ENCODE results near the gene NLGN4Y. TPM values are rescaled to one million over a fixed set of nuclear protein-coding genes. Genes with fewer than 3 reads are reported as not detected.
A peak's percentile ranks its signal among the peaks of the same experiment; 100 is the strongest.
"Not testable (repeated sequence)": the region's sequence is repeated elsewhere in the genome, so short reads cannot be mapped to it uniquely, and the experiment has no call there.

The NLGN4Y gene
- total RNA-seq, 8 experiments from 2014 or later, result 5.1 to 32.4 (median 21.1) TPM; not detected in 2

DNA sequence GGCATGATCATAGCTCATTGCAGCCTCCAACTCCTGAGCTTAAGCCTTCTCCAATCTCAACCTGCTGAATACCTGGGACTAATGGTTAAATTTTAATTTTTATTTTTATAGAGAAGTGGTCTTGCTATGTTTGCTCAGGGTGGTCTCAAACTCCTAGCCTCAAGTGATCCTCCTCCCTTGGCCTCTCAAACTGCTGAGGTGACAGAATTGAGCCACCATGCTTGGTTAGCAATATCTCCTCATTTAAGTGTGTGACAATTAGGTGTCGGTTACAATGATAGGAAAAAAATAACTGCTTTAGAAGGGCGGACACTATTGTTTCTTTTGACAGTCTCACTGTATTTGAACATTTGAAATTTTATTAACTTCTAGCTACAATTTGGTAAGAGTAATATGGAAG, 300.3 kb downstream of the NLGN4Y start:
- no peak for ATAC-seq (replicated peaks in 6 of 8)
- no peaks in the 10 kb centered on the region for H3K4me1 ChIP-seq (replicated peaks in 1 of 2)
- no peak overlapping the region for H3K4me3 ChIP-seq
- in situ Hi-C loops (cut with MboI; ENCODE audit: low pct_unique_long_range_greater_than_20kb in 2 of 9, low sequenced_read_pairs in 9 of 9, unreplicated experiment in 9 of 9), result no loop called here
- WGBS, 10 experiments, result 100% methylated on average over 1 to 2 of the region's 2 CpGs; no CpG with 5 or more reads in 7 of the 10 experiments
- H3K27ac ChIP-seq, result no peak overlapping the region

DNA sequence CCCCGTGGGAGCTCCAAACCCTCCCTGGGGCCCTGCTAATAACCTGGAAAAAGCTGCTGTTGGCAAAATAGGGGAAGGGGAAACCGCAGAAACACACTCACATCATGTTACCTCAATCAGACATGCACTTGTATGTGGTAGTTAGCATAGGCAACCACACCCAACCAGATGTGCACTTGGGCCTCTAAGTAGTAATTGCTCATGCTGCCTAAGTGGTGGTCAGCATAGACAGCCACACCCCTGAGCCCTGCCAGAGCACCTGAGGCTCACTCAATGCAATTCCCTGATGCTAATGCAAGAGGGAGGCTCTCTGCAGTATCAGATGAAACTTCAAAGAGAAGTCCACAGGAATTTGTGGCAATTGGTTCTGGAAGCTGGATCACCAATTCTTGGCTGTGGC, 301.4 kb downstream of the NLGN4Y start:
- no peak overlapping the region for H3K4me3 ChIP-seq
- no CpG with 5 or more reads among the region's 2 CpGs for WGBS, 10 experiments
- in situ Hi-C loops (cut with MboI; ENCODE audit: low pct_unique_long_range_greater_than_20kb in 2 of 9, low sequenced_read_pairs in 9 of 9, unreplicated experiment in 9 of 9), result no loop called here
- H3K27ac ChIP-seq, result no peak overlapping the region
- ATAC-seq (replicated peaks in 6 of 8), result peak in 3 of 8 experiments; percentile 93 to 100 (median 99)
- no peaks in the 10 kb centered on the region for H3K4me1 ChIP-seq (replicated peaks in 1 of 2)

DNA sequence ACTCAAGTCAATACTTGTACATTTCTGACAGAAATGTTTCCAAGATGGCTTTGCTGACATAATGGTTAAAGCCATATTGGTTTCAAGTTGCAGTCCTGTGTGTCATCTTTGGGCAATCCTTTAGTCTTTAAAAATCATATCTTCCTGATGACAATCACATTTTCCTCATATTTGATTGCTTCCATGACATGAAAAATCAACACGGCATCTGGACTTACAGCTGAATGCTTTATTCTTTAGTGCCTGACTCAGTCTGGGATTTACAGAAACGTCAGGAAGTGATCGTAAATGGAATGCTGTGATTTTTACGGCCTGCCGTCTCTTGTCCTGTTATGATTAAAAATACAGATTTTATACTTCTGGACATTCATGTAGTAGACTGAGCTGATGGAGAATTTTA, 304.2 kb downstream of the NLGN4Y start:
- 10 to 100% (median 91%) methylated on average over 1 to 4 of the region's 5 CpGs; no CpG with 5 or more reads in 5 of the 10 experiments for WGBS, 10 experiments
- no peak overlapping the region for H3K27ac ChIP-seq
- no peak overlapping the region for H3K4me3 ChIP-seq
- peak in 1 of 8 experiments; percentile 29 for ATAC-seq (replicated peaks in 6 of 8)
- H3K4me1 ChIP-seq (replicated peaks in 1 of 2), result no peaks in the 10 kb centered on the region
- in situ Hi-C loops (cut with MboI; ENCODE audit: low pct_unique_long_range_greater_than_20kb in 2 of 9, low sequenced_read_pairs in 9 of 9, unreplicated experiment in 9 of 9), result no loop called here

DNA sequence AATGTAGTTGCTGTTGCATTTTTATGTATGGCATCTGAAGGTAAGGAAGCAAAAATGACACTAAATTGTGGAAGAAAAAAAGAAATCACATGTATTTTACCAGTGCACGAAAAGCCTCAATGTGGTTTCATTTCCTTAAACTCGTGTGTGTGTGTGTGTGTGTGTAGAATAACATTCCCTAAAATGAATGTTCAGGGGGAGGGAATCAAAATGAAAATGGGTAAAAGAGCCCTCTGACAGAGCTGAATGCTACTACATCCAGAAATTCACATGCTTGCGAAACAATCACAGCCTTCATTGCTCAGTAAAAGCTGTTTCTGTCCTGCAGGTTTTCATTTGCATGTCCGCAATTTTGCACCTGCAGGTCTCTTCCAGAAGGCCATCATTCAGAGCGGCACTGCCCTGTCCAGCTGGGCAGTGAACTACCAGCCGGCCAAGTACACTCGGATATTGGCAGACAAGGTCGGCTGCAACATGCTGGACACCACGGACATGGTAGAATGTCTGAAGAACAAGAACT, 305.1 kb downstream of the NLGN4Y start:
- no peak for ATAC-seq (replicated peaks in 6 of 8)
- Histone ChIP-seq H3K27ac (no peak overlapping the region), H3K4me3 (no peak overlapping the region), H3K4me1 (replicated peaks in 1 of 2) (no peaks in the 10 kb centered on the region)
- 92 to 100% methylated on average over 1 to 2 of the region's 9 CpGs; no CpG with 5 or more reads in 8 of the 10 experiments for WGBS, 10 experiments
- in situ Hi-C loops (cut with MboI; ENCODE audit: low pct_unique_long_range_greater_than_20kb in 2 of 9, low sequenced_read_pairs in 9 of 9, unreplicated experiment in 9 of 9), result no loop called here

DNA sequence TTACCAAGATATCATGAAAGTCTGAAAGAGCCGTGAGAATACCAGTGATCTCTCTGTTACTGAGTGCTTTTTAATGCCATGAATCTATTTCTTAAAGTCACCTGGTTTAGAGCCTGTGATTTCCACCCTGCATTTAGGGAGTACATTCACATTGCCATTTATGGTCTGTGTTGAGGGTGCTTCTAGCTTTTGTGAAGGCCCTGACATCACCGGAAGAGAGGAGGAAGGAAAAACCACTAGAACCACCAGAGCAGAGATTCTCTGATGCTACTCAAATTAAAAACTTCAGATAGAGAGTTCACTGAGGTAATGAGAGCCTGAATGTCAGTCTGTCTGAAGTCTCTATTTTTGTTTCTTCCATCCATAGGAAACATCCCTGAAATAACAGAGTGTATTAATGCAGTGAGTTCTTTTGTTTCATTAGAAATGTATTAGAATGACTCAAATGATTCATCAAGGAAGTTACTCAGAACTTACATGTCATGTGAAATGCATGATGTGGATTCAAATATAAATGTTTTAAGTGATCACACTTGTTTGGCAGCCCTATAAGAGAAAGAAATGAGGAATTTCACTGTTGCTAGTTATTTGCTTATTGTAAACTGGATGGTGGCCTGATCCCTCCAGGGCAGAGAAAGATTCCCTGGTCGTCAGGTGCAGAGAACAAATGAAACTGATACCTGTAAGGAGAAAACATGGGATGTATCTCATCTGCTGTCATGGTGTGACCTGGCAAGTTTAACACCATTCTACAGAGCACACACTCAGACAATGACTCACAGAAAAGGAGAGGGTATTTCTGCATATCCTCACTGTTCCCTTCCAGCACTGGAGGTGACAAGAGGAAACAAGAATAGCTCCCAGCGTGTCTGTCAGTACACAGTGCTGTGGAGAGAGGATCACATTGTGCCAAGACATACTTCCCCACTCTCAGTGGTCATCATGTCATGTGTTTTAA, 310.1 kb downstream of the NLGN4Y start:
- ATAC-seq (replicated peaks in 6 of 8), result peak in 7 of 8 experiments; percentile 60 to 96 (median 64)
- in situ Hi-C loops (cut with MboI; ENCODE audit: low pct_unique_long_range_greater_than_20kb in 2 of 9, low sequenced_read_pairs in 9 of 9, unreplicated experiment in 9 of 9), result no loop called here
- no peak overlapping the region for H3K27ac ChIP-seq
- H3K4me3 ChIP-seq, result no peak overlapping the region
- H3K4me1 ChIP-seq (replicated peaks in 1 of 2), result no peaks in the 10 kb centered on the region
- 82 to 100% (median 95%) methylated on average over 1 to 2 of the region's 4 CpGs; no CpG with 5 or more reads in 6 of the 10 experiments for WGBS, 10 experiments

DNA sequence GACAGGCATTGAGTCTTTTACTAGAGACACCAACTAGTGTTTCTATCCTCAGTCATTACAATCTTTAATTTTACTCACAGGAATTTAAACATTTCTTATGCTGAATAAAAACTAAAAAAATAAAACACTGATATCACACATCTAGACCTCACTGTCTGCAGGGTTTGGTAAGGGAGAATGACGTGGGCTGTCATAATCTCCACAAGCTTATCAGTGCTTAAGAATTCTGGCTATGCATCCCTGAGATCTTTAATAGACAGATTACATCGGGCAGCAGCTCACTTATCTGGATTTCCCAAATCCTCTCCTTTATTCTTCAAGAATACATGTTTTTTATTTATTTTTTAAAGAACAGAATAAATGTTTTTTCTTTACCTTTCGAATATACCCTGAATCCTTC, 313.1 kb downstream of the NLGN4Y start:
- no peak for ATAC-seq (replicated peaks in 6 of 8)
- Histone ChIP-seq H3K4me3 (no peak overlapping the region), H3K27ac (no peak overlapping the region), H3K4me1 (replicated peaks in 1 of 2) (no peaks in the 10 kb centered on the region)
- in situ Hi-C loops (cut with MboI; ENCODE audit: low pct_unique_long_range_greater_than_20kb in 2 of 9, low sequenced_read_pairs in 9 of 9, unreplicated experiment in 9 of 9), result no loop called here
- WGBS, 10 experiments, result 78 to 100% (median 93%) methylated on average over 1 to 3 of the region's 3 CpGs; no CpG with 5 or more reads in 7 of the 10 experiments

DNA sequence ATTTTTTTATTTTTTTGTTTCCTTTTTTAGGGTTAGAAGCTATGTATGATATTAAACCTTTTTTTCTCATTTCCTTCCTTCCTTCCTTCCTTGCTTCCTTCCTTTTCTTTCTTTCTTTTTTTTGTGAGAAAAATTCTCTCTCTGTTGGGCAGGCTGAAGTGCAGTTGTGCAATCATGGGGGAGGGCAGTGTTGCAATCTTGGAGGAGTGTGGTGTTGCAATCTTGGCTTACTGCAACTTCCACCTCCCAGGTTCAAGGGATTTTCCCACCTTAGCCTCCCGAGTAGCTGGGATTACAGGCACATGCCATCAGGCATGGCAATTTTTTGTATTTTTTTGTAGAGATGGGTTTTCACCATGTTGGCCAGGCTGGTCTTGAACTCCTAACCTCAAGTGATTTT, 326.4 kb downstream of the NLGN4Y start:
- Histone ChIP-seq H3K4me3 (no peak overlapping the region), H3K27ac (no peak overlapping the region), H3K4me1 (replicated peaks in 1 of 2) (no peaks in the 10 kb centered on the region)
- in situ Hi-C loops (cut with MboI; ENCODE audit: low pct_unique_long_range_greater_than_20kb in 2 of 9, low sequenced_read_pairs in 9 of 9, unreplicated experiment in 9 of 9), result no loop called here
- ATAC-seq (replicated peaks in 6 of 8), result no peak
- WGBS, 10 experiments, result 14 to 83% methylated on average over 1 of the region's 1 CpG; no CpG with 5 or more reads in 8 of the 10 experiments

DNA sequence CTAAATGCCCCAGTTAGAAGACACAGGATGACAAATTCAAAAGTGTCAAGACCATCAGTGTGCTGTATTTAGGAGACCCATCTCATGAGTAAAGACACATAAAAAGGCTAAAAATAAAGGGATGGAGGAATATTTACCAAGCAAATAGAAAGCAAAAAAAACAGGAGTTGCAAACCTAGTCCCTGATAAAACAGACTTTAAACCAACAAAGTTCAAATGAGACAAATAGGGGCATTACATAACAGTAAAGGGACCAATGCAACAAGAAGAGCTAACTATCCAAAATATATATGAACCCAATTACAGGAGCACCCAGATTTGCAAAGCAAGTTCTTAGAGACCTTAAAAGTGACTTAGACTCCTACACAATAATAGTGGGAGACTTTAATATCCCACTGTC, 336.1 kb downstream of the NLGN4Y start:
- H3K4me1 ChIP-seq (replicated peaks in 1 of 2), result no peaks in the 10 kb centered on the region
- in situ Hi-C loops (cut with MboI; ENCODE audit: low pct_unique_long_range_greater_than_20kb in 2 of 9, low sequenced_read_pairs in 9 of 9, unreplicated experiment in 9 of 9), result no loop called here
- no peak for ATAC-seq (replicated peaks in 6 of 8)
- H3K4me3 ChIP-seq, result no peak overlapping the region
- no peak overlapping the region for H3K27ac ChIP-seq

DNA sequence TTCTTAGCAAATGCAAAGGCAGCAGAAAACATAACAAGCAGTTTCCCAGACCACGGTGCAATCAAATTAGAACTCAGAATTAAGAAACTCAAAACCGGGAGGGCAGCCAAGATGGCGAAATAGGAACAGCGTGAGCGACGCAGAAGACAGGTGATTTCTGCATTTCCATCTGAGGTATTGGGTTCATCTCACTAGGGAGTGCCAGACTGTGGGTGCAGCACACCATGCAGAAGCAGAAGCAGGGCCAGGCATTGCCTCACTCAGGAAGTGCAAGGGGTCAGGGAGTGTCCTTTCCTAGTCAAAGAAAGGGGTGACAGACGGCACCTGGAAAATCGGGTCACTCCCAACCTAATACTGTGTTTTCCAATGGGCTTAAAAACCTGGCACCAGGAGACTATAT, 336.7 kb downstream of the NLGN4Y start:
- H3K4me3 ChIP-seq; in situ Hi-C loops (cut with MboI; ENCODE audit: low pct_unique_long_range_greater_than_20kb in 2 of 9, low sequenced_read_pairs in 9 of 9, unreplicated experiment in 9 of 9); H3K4me1 ChIP-seq (replicated peaks in 1 of 2); H3K27ac ChIP-seq; ATAC-seq (replicated peaks in 6 of 8): not testable (repeated sequence)
- no CpG with 5 or more reads among the region's 8 CpGs for WGBS, 10 experiments

DNA sequence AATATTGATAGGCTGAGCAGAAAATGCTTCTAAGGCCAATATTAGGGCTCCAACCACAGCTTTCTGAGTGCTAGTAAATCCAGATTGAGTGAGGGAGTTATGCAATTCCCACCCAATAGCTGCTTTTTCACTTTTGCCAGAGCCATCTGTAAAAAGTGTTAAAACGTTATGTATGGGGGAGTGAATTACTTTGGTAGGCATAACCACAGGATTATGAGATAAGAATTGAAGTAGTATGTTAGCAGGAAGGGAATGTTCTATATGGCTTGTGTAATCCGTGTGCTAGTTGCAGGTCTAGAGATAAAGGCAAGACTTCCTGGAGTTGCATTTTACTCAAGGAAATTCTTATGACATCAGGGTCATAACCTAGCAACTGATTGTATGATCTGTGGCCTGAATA, 347.6 kb downstream of the NLGN4Y start:
- H3K27ac ChIP-seq, result no peak overlapping the region
- H3K4me1 ChIP-seq (replicated peaks in 1 of 2), result no peaks in the 10 kb centered on the region
- no peak for ATAC-seq (replicated peaks in 6 of 8)
- H3K4me3 ChIP-seq, result no peak overlapping the region
- WGBS, 10 experiments, result 78% methylated on average over 1 of the region's 2 CpGs; no CpG with 5 or more reads in 9 of the 10 experiments
- in situ Hi-C loops (cut with MboI; ENCODE audit: low pct_unique_long_range_greater_than_20kb in 2 of 9, low sequenced_read_pairs in 9 of 9, unreplicated experiment in 9 of 9), result no loop called here
